ENCODE results near the gene CCL19. TPM values are rescaled to one million over a fixed set of nuclear protein-coding genes. Genes with fewer than 3 reads are reported as not detected.

The CCL19 gene
- not detected in 2 replicates for total RNA-seq

DNA sequence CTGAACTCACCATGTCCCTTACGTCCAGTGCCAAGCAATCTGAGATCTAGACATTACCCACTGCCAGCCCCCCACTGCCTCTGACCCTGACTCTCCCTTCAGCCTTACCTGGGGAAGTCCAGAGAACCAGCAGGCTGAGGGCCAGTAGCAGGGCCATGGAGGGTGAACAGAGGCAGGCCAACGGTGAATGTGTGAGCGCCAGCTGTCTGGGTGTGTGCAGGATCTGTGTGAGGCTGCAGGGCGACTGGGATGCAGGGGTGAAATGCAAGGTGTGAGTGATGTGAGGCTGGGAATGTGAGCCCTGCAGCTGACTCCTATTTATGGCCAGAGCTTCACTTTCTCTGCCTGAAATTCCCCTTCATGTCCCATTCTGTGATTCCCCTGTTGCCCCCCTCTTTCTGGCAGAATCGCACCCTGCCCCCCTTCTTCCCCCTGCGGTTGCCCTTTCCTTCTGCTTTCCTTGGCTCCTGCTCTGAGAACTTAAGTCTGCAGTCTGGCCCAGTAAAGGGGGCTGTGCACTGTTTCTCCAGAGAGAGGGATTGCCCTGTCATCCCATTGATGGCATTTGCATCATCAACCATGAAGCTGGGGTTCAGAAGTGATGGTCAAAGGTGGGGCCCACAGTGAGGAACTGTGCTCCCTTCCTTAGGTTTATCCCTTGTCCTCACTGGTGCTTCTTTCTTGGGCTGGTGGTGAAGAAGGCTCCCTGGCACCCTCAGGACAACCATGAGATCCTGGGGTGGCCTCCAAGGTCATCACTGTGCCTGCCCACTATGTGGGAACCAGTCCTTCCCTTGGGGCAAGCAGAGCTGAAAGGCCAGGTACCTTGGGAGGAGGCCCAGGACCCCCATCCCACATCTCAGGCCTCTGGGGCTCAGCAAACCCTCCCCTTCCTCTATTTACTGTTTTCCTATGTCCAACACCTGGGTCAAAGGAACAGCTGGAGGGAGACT is at the start of gene CCL19:
Gene CCL19 (minus strand): TSS at position 294 of the 953 bp plus-strand sequence. CDS start 137 bp downstream, at position 157.

GRCh38 chr9:34710023-34710422 is 18.9 kb upstream of the CCL19 start, which contains the start of gene CCL21:
CCL21 (minus strand) TSS chr9:34710136; CDS start chr9:34710066, 70 bp downstream.

GRCh38 chr9:34662526-34663302 is 28.4 kb downstream of the CCL19 start, which contains the start of gene CCL27:
CCL27 (minus strand) TSS chr9:34662657; CDS start chr9:34662633, 24 bp downstream.

GRCh38 chr9:34651876-34652601 is 39.0 kb downstream of the CCL19 start, which contains the start of gene IL11RA:
IL11RA (plus strand) TSS chr9:34652185; CDS start chr9:34655218, 3,033 bp downstream.

DNA sequence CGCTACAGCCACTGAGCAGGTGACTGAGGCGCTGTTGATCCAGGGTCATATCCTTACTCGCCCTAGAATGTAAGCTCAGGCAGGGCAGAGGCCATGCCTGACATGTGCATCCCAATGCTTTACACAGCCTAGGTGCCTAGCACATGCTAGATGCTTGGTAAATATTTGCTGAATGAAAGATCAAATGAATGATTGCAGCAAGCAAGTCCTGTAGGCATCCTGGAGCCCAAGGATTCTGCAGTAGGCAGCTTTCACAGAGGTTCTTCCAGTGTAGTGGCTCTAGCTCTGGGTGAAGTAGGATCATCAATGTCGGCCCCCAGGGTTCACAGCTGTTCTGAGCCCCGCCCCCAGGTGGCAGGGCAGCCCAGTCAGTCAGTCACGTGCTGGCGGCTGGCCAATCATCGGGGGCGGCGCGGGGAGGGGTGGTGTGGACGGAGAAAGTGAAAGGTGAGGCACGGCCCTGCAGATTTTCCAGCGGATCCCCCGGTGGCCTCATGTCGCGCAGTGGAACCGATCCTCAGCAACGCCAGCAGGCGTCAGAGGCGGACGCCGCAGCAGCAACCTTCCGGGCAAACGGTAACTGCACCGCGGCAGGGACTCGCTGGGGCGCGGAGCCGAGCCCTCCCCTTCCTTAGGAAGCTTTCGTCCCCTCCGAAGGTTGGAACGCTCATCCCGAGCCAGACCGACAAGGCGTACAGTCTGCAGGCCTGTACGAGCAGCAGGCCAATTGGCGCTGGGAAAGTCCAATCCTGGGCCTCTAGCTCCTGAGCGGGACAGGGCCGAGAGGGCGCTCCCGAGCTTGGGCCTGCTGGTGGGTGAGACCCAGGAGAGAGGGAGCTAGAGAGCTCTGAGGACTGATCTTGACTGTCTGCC is 44.6 kb downstream of the CCL19 start, which contains the start of gene GALT:
Gene GALT (plus strand): TSS at position 465 of the 873 bp plus-strand sequence. CDS start 30 bp downstream, at position 495.

Other genes with a start within 250 kb of the CCL19 start
- 8.6 and 9.3 TPM in 2 replicates for gene FAM219A, start 232.7 kb downstream of the CCL19 start, total RNA-seq
- 0.28 TPM in 1 of 2 replicates, not detected in the other for gene DNAI1, start 232.5 kb downstream of the CCL19 start, total RNA-seq
- 0.28 TPM in 1 of 2 replicates, not detected in the other for gene ENHO, start 168.3 kb downstream of the CCL19 start, total RNA-seq
- gene CNTFR, start 101.6 kb downstream of the CCL19 start, total RNA-seq, result not detected in 2 replicates
- 22.8 and 25.7 TPM in 2 replicates for gene RPP25L, start 79.2 kb downstream of the CCL19 start, total RNA-seq
- gene DCTN3, start 70.8 kb downstream of the CCL19 start, total RNA-seq, result 79.2 and 166 TPM in 2 replicates
- under 0.01 and 0.28 TPM in 2 replicates for gene ARID3C, start 62.2 kb downstream of the CCL19 start, total RNA-seq
- gene SIGMAR1, start 53.5 kb downstream of the CCL19 start, total RNA-seq, result 59.2 and 113 TPM in 2 replicates
- 17.4 and 29.6 TPM in 2 replicates for gene GALT, start 44.6 kb downstream of the CCL19 start, total RNA-seq
- 6.5 and 9.9 TPM in 2 replicates for gene IL11RA, start 39.1 kb downstream of the CCL19 start, total RNA-seq
- gene CCL27, start 28.6 kb downstream of the CCL19 start, total RNA-seq, result not detected in 2 replicates
- not detected in 2 replicates for gene CCL21, start 18.9 kb upstream of the CCL19 start, total RNA-seq

All from regular cardiac myocyte (primary cell).